GM19372 (cell line): ENCODE data around the gene SPNS1.
"Not testable (repeated sequence)": the region's sequence is repeated elsewhere in the genome, so short reads cannot be mapped to it uniquely, and the experiment has no call there.

Experiments
- ATAC-seq: cut with Tn5 transposase; IDR thresholded peaks from one replicate; pipeline ENCODE4 v1.9.1; 2021; ENCODE audit warnings: mild to moderate bottlenecking, low read depth, moderate library complexity; ENCODE audit not compliant: unreplicated experiment

Gene SPNS1

GRCh38 chr16:28987170-28987853, 12.7 kb downstream of the SPNS1 start:
- ATAC-seq, result no peak

DNA sequence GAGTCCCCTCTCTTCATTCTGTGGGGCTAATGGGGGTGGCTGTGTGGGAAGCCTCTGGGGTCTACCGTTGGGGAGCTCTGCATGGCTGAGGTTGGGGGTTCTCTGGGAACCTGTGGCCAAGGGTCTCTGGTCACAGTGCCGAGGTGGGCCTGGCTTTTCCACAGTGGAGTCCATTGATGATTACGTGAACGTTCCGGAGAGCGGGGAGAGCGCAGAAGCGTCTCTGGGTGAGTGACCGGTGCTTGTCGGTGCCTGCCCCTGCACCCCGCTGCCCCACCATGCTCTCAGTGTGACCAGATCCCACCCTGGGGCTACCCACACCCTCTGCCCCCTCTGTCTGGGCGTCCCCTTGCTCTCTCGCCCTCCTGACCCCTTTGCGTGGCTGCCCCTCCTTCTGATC, 14.8 kb downstream of the SPNS1 start:
- ATAC-seq, result no peak

- ATAC-seq, result no peak
These were observed 15.9 kb downstream of the SPNS1 start for GRCh38 chr16:28990375-28991040.

DNA sequence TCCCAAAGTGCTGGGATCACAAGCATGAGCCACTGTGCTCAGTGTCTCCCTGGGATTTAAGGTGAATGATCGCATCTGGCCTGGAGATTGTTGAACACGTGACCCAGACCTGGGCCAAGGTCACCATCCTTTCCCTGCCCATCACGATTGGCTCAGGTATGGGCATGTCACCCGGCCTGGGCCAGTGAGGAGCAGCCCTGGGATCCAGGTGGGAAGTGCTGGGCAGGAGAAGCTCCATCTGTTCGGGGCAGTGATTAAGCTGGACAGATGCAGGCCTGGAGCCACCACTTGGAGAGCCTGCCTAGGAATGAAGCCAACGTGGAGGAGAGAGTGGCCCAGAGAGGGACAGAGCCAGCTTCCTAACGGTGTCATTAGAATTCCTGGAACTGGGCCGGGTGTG, 17.1 kb downstream of the SPNS1 start:
- ATAC-seq, result no peak

DNA sequence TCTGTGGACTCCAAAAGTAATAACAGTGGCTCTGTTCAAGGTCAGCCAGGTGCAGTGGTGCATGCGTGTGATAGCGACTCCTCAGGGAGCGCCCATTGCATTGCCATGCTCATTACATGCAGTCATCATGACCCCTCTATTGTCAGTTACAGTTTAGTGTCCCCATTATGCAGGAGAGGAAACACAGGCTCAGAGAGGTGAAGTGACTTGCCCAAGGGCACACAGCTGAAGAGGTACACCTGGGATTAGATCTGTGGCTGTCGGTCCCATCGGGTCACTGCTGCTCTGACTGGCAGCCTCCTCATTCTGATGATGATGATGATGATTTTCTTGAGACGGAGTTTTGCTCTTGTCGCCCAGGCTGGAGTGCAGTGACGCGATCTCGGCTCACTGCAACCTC, 17.9 kb downstream of the SPNS1 start:
- ATAC-seq, result no peak

DNA sequence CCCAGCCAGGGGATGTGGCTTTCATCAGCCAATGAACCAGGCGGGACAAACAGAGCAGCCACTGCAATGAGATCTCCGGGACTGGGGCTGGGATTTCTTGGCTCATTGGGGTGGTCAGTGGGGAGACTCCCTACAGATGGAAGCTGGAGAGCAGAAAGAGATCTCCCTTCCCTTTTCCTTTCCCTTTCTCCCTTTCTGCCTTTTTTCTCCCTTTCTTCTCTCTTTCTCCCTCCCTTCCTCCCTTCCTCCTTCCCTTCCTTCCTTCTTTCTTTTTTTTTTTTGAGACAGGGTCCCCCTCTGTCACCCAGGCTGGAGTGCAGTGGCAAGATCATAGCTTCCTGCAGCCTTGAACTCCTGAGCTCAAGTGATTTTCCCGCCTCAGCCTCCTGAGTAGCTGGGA, 24.3 kb downstream of the SPNS1 start:
- ATAC-seq, result no peak

DNA sequence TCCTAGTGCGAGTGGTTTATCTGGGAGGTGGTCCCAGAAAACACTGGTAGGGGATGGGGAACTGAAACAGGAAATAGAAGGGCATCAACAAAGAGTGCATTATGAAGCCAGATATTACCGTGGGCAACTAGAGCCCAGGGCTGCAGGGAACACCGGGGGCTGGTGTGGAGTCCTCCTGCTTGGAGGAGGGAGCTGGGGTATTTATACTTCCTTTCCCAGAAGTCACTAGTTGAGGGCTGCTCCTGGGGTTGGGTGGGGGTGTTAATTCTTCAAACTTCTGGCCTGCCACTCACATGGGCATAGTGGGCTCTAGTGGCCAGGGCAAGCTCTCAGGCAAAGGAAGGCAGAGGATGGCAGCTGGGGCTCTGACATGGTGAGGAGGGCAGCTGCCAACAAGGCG, 25.0 kb downstream of the SPNS1 start:
- ATAC-seq, result no peak

DNA sequence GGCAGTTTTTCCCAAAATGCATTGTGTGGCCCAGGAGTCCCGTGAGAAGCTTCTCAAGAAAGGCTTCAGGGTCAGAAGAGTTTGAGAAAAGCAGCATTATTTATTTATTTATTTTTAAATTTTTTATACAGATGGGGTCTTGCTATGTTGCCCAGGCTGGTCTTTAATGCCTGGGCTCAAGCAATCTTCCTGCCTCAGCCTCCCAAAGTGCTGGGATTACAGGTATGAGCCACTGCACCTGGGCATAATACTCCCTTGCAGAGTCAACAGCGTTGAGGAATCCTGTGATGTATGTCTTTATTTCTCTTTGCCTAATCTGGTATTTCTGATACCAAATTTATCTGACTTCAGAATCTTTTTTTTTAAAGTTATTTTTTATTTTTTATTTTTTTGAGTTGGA, 25.4 kb downstream of the SPNS1 start:
- no peak for ATAC-seq

DNA sequence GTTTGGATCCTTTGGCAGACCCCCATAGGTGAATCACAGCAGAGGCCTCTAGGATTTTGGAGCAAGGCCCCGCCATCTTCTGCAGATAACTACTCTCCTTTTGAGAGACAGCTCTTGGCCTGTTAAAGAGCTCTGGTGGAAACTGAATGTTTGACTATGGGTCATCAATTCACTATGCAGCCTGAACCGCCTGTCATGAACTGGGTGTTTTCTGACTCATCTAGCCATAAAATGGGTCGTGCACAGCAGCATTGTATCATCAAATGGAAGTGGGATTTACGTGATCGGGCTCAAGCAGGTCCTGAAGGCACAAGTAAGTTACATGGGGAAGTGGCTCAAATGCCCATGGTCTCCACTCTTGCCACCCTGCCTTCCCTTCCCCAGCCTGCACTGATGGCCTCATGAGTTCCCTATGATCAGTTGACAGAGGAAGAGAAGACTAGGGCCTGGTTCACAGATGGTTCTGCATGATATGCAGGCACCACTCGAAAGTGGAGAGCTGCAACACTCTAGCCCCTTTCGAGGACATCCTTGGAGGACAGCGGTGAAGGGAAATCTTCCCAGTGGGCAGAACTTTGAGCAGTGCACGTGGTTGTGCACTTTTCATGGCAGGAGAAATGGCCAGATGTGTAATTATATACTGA, 30.0 kb downstream of the SPNS1 start:
- not testable (repeated sequence) for ATAC-seq

- no peak for ATAC-seq
These were observed 33.4 kb downstream of the SPNS1 start for GRCh38 chr16:29007730-29008593.

- no peak for ATAC-seq
These were observed 34.7 kb downstream of the SPNS1 start for GRCh38 chr16:29009050-29009837.

- no peak for ATAC-seq
These were observed 35.2 kb downstream of the SPNS1 start for GRCh38 chr16:29009838-29010166.

GRCh38 chr16:29011112-29011511, 36.5 kb downstream of the SPNS1 start:
- ATAC-seq, result no peak

DNA sequence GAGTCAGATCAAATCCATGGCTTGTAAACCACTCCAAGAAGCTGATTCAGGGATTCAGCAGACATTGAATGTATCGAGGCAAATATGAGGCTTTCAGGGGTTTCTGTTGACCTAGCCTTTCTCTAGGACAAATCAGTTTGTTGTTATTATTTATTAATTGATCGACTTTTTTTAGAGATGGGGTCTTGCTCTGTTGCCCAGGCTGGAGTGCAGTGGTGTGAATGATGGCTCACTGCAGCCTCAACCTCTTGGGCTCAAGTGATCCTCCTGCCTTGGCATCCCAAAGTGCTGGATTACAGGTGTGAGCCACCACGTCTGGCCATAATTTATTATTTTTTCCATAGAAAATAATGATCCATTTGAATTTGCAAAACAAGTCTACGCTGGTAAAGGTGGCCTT, 37.3 kb downstream of the SPNS1 start:
- no peak for ATAC-seq

DNA sequence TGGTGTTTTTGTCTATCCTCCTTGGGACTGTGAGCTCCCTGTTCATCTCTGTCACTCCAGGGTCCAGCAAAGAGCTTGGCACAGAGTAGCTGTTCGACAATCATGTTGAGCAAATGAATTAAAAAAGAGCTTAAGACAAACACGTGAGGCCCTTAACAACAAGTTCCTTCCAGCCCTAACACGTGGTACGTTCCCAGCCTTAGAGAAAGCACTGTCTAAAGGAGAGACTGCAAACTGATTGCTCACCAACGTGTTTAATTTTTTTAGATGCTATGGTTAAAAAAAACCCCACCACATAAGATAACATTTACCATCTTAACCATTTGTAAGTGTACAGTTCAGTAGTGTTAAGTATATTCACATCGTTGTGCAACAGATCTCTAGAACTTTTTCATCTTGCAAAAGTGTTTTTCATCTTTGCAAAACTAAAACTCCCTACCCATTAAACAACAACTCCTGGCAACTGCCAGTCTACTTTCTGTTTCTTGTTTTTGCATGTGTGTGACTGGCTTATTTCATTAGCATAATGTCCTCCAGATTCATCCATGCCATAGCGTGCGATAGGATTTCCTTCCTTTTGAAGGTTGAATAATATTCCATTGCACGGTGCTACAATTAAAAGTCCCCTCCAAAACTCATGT, 38.5 kb downstream of the SPNS1 start:
- no peak for ATAC-seq

DNA sequence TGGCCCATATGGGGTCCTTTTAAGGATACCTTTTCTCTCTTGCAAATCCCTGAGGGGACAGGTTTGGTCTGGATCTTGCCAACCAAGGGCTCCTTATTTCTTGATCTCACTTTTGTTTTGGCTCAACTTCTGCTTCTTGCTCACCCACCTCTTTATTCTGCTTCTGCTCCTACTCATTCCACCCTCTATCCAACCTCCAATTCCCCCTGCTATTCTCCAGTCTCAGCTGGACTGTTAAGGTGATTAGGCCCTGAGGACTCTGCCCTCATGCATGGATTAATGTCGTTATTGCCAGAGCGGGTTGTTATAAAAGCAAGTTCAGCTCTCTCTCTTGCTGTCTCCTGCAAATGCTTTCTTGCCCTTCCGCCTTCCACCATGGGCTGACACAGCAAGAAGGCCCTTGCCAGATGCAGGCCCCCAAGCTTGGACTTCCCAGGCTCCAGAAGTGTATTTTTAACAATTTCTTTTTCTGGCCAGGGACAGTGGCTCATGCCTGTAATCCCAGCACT, 40.0 kb downstream of the SPNS1 start:
- no peak for ATAC-seq

DNA sequence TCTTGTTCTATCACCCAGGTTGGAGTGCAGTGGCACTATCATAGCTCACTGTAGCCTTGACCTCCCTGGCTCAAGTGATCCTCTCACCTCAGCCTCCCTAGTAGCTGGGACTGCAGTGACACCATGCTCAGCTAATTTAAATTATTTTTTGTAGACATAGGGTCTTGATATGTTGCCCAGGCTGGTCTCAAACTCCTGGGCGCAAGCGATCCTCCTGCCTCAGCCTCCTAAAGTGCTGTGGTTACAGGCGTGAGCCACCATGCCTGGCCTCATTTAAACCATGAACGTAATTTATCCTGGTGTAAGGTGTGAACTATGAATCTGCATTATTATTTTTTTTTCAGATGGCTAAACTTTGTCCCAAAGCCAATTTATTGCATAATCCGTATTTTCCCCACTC, 47.6 kb downstream of the SPNS1 start:
- no peak for ATAC-seq

GRCh38 chr16:29023279-29024277, 49.0 kb downstream of the SPNS1 start:
- no peak for ATAC-seq
